GM13976 (cell line): ENCODE data around the gene RPUSD1.

Source experiments
- DNase-seq: peaks from one replicate; pipeline ENCODE4 v3.0.0; 2012; ENCODE audit warnings: low spot score
- in situ Hi-C: fragments of 300-500 bp; cut with MboI; formaldehyde crosslinking; loops from one replicate; pipeline ENCODE4 v1.12.0; 2022; ENCODE audit warnings: low sequenced_read_pairs, mixed read lengths, inconsistent platforms; ENCODE audit not compliant: unreplicated experiment
- TF ChIP-seq, protein P1 (sequence below): IDR thresholded peaks from 2 replicates; pipeline ENCODE4 v1.5.1; 2012; ENCODE audit warnings: borderline replicate concordance, mild to moderate bottlenecking; ENCODE audit not compliant: insufficient read depth; ENCODE audit errors: extremely low read depth, missing control alignments, control extremely low read depth

Gene RPUSD1

DNA sequence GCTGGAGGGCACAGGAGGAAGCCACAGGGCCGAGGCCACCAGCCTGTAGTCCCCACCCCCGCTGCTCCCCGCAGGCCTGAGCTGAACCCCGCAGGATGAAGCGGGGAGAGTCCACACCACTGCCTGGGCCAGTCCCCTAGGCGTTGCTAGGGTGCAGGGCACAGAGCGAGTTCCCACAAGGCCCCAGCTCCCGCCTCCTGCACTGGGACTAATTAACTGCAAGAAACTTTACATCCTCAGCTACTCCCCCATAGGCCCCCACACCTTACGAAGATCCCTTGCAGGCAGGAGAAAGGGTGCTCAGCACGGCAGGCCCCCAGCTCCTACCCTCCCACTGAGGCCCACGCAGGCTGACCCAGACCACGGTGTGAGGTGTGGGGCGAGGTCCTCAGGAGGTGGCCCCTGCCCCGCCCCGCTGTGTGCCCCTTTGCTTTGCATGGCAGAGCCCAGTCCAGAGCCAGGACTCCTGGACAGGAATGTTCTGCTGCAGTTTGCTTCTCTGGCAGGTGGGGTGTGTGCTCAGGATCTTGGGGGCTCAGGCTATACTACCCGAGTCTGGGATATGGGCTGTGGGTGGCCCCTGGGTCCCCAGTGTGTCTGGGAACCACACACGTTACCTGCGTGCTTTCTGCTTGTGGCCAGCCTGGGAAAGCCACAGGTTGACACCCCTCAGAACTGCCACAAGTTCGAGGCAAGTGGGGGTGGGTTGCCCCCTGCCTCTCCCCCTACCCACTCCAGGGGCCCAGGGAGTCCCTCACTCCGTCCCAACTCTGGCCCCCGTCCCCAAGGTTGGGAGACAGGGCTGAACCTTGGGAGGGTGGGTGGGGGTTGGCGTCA lies 11.1 kb upstream of the RPUSD1 start:
- TF ChIP-seq, protein P1, sequence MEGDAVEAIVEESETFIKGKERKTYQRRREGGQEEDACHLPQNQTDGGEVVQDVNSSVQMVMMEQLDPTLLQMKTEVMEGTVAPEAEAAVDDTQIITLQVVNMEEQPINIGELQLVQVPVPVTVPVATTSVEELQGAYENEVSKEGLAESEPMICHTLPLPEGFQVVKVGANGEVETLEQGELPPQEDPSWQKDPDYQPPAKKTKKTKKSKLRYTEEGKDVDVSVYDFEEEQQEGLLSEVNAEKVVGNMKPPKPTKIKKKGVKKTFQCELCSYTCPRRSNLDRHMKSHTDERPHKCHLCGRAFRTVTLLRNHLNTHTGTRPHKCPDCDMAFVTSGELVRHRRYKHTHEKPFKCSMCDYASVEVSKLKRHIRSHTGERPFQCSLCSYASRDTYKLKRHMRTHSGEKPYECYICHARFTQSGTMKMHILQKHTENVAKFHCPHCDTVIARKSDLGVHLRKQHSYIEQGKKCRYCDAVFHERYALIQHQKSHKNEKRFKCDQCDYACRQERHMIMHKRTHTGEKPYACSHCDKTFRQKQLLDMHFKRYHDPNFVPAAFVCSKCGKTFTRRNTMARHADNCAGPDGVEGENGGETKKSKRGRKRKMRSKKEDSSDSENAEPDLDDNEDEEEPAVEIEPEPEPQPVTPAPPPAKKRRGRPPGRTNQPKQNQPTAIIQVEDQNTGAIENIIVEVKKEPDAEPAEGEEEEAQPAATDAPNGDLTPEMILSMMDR, result no peak
- in situ Hi-C loops, result no loop called here
- no peak for DNase-seq

DNA sequence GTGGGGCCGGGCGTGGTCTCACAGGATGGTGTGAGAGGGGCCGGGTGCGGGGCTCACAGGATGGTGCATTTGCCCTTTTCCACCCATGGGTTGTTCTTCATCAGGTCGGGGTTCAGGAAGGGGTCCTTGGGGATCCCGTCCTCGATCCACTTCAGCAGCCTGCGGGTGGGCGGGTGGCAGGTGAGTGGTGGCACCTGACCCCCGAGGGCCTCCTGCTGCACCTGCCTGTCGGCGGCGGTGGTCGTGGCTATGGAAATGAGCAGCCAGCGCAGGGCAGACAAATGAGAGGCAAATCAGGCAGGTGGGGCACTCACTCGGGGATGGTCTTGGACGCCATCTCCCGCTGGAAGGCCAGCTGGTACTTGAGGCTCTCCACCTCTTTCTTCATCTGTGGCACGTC lies 10.5 kb upstream of the RPUSD1 start:
- DNase-seq, result no peak
- in situ Hi-C loops, result no loop called here
- TF ChIP-seq, protein P1, result no peak

DNA sequence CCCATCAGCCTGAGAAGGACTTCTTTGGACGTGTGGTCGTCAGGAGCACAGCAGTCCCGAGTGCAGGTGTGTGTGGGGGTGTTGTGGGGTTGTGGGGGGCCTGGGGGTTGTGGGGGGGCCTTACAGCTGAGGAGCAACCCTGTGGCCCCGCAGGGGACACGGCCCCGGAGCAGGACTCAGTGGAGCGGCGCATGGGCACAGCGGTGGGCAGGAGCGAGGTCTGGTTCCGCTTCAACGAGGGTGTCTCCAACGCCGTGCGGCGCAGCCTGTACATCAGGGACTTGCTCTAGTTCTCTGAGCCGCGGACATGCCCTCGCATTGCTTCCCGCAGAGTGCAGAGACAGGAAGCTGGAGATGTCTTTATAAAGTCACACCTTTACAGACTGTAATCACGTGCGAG lies 9.5 kb upstream of the RPUSD1 start:
- DNase-seq, result no peak
- TF ChIP-seq, protein P1, result no peak
- in situ Hi-C loops, result no loop called here

DNA sequence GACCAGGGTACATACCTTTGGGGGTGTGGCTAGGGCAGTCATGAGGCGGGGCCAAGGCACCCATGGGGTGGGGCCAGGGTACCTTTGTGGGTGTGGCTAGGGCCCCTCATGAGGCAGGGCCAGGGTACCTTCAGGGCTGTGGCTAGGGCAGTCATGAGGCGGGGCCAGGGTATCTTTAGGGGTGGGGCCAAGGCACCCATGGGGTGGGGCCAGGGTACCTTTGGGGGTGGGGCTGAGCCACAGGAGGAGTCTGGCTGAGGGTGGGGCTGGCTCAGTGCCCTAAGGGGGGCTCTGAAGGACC lies 8.9 kb upstream of the RPUSD1 start:
- TF ChIP-seq, protein P1, result no peak
- DNase-seq, result no peak
- in situ Hi-C loops, result no loop called here

DNA sequence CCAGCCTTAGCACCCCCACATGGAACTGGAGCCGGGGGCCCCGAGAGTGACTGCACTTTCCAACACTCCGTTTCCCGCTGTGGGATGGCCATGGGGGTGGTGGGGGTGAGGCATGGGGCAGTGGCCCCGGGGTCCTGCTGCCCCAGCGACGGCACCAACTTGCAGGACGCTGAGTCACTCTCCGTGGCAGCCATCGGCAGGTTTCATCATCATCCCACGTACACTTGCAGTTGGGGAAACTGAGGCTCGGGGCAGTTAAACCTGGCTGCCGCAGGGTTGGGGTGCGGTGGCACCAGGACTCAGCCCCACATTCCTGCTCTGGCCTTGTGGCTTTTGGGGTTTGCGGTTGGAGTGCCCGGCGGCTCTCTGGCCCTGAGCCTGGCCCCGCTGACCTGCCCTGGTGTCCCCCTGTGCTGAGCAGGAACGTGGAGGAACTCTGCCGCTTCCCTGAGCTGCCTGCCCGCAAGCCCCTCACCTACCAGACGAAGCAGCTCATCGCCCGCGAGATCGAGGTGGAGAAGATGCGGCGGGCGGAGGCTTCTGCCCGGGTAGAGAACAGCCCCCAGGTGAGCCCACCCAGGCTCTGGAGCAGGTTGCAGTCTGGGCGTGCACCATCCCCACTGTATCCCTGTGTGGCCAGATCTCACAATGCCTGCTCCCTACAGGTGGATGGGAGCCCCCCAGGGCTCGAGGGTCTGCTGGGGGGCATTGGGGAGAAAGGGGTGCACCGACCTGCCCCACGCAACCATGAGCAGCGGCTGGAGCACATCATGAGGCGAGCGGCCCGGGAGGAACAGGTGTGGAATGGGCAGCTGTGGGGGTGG lies 8.3 kb upstream of the RPUSD1 start:
- TF ChIP-seq, protein P1, result no peak
- in situ Hi-C loops, result no loop called here
- no peak for DNase-seq

DNA sequence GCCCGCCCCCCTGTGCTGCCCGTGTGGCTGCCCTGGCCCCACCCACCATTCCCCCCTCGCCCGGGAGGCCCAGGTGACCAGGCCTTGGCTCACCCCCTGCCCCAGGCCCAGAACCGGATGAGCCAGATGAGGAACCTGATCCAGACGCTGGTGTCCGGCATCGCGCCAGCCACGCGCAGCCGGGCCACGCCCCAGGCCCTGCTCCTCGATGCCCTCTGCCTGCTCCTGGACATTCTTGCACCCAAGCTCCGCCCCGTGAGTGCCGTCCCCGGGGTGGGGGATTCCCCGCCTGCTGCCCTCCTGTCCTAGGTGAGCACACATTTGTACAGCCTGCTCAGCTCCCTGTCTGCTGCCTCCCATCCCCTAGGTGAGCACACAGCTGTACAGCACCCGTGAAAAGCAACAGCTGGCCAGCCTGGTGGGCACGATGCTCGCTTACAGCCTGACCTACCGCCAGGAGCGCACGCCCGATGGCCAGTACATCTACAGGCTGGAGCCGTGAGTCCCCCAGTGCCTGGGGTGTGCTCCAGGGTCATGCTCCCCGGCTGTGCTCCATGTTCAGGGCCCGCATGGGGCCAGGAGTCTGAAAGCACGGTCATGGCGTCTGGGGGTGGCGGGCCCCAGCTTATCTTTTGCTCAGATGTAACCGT lies 7.5 kb upstream of the RPUSD1 start:
- TF ChIP-seq, protein P1, result no peak
- in situ Hi-C loops, result no loop called here
- DNase-seq, result no peak
